PFSK-1 (cell line): ENCODE data around the gene FCRL1.

Experiments
- FOXP2 ChIP-seq: optimal IDR thresholded peaks from 2 replicates; pipeline ENCODE3; 2011; ENCODE audit warnings: borderline replicate concordance, control low read depth, inconsistent platforms; ENCODE audit not compliant: insufficient read depth; ENCODE audit errors: extremely low read length, extremely low read depth
- POLR2AphosphoS5 ChIP-seq: IDR thresholded peaks from 2 replicates; pipeline ENCODE4 v1.6.1; 2012; ENCODE audit warnings: low read depth, mild to moderate bottlenecking, control low read depth, low read length, moderate library complexity
- SIN3A ChIP-seq: IDR thresholded peaks from 2 replicates; pipeline ENCODE4 v1.6.1; 2012; ENCODE audit warnings: mild to moderate bottlenecking, low read length, moderate library complexity, borderline replicate concordance; ENCODE audit not compliant: insufficient read depth
- TAF1 ChIP-seq: IDR thresholded peaks from 2 replicates; pipeline ENCODE4 v1.6.1; 2012; ENCODE audit warnings: low read length, control low read depth, borderline replicate concordance; ENCODE audit not compliant: insufficient read depth
- TF ChIP-seq, protein P1 (sequence below), 2 experiments: IDR thresholded peaks; 2 replicates each; pipeline versions ENCODE4 v1.6.1 to v1.8.0; 2011 to 2012; ENCODE audit warnings: low read depth in 2 of 2, low read length in 2 of 2, control low read depth in 1 of 2, inconsistent platforms in 1 of 2, mild to moderate bottlenecking in 1 of 2, moderate library complexity in 1 of 2; ENCODE audit not compliant: insufficient read depth in 1 of 2

DNA sequence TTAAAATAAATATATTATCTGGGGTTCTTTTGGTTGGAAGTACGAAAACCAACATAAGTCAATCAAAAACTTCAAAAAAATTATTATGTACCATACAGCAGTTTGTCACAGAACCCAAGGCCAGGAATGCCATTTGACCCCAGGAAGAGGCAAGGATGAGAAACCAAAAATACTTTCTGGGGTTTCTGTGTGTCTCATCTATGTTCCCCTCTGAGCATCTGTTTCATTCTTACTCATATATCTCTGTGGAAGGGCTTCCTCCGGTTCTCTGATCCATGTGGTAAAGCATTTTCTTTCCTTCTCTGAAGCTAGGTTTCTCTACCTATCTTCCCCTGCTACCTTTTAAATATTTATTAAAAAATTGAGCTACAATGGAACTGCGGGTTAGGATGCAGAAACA, 9.8 kb upstream of the FCRL1 start:
- no peak for TF ChIP-seq POLR2AphosphoS5
- TF ChIP-seq, protein P1, sequence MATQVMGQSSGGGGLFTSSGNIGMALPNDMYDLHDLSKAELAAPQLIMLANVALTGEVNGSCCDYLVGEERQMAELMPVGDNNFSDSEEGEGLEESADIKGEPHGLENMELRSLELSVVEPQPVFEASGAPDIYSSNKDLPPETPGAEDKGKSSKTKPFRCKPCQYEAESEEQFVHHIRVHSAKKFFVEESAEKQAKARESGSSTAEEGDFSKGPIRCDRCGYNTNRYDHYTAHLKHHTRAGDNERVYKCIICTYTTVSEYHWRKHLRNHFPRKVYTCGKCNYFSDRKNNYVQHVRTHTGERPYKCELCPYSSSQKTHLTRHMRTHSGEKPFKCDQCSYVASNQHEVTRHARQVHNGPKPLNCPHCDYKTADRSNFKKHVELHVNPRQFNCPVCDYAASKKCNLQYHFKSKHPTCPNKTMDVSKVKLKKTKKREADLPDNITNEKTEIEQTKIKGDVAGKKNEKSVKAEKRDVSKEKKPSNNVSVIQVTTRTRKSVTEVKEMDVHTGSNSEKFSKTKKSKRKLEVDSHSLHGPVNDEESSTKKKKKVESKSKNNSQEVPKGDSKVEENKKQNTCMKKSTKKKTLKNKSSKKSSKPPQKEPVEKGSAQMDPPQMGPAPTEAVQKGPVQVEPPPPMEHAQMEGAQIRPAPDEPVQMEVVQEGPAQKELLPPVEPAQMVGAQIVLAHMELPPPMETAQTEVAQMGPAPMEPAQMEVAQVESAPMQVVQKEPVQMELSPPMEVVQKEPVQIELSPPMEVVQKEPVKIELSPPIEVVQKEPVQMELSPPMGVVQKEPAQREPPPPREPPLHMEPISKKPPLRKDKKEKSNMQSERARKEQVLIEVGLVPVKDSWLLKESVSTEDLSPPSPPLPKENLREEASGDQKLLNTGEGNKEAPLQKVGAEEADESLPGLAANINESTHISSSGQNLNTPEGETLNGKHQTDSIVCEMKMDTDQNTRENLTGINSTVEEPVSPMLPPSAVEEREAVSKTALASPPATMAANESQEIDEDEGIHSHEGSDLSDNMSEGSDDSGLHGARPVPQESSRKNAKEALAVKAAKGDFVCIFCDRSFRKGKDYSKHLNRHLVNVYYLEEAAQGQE (IDR thresholded peaks at IDR 0.05; ENCODE audit: insufficient read depth in 1 of 2, low read depth in 2 of 2, low read length in 2 of 2): no peak
- no peak for TF ChIP-seq SIN3A
- no peak for TF ChIP-seq TAF1
- TF ChIP-seq FOXP2: no peak
